ENCODE results near the gene HOXA11. TPM values are rescaled to one million over a fixed set of nuclear protein-coding genes. Genes with fewer than 3 reads are reported as not detected.

HOXA11 gene
- total RNA-seq, 2 experiments from 2014 or later, result not detected

DNA sequence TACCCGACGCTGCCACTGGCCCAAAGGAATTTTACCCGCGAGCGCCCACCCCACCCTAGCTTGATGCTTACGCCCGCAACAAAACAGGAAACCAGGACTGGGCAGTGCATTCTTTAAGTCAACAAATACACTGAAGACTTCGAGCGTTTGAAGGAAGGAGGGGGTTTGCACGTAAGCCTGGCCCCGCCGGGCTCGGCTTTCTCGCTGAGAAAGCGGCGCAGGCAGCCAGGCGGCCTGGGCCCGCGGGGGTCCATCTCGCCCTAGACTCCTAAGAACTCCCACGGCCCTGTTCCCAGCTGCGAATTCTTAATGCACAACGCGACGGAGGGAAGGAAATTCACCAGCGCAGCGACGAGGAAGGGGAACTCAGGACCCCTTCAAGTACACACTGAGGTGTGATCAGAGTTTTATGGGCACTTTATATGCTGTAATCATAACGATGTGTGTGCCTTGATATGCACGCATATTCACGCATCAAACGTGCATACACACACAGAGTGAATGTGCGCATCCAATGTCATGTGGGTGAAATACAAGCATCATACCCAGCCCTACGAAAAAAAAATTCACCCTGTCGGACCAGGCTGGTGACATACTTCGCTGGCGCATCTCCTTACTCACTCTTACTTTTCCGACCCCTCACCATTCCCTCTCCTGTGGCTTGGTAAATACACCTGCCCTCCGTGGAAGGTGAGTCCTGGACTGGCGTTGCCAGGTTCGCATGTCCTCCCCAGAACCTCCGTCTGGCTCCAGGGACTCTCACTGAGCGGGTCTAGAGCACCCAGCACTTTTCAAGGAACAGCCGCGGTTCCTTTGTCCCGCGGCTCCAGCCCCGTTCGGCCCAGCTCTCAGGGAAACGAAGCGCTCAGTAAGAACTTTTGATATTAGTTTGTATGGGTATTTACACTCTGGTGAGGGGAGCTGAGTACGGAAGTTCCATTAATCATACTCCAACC, 20.6 kb upstream of the HOXA11 start:
- Histone ChIP-seq H3K4me3 (ENCODE audit: low read depth, low read length, poor library complexity, severe bottlenecking) (no peak overlapping the region), H3K4me1 (ENCODE audit: insufficient read depth, low read length, poor library complexity, severe bottlenecking) (peaks cover 14% of the 10 kb centered on the region), H4K20me1 (ENCODE audit: insufficient read depth, low read length) (no peaks in the 10 kb centered on the region), H3K36me3 (ENCODE audit: insufficient read depth, low read length) (no peaks in the 10 kb centered on the region), H3K4me2 (ENCODE audit: low read length) (no peak overlapping the region), H3K9me2 (ENCODE audit: insufficient read depth, low read length) (no peaks in the 10 kb centered on the region), H2AFZ (ENCODE audit: low read length) (no peak overlapping the region), H3K27ac (ENCODE audit: low read depth, low read length, poor library complexity, severe bottlenecking) (no peak overlapping the region), H3K79me2 (ENCODE audit: insufficient read depth, low read depth, low read length) (no peaks in the 10 kb centered on the region), H3K9me3 (ENCODE audit: low read length) (no peaks in the 10 kb centered on the region)
- BruUV-seq (replicated peaks), result no TSS peak
- POLR2A ChIA-PET, result no interaction called here
- TF ChIP-seq, protein P1, sequence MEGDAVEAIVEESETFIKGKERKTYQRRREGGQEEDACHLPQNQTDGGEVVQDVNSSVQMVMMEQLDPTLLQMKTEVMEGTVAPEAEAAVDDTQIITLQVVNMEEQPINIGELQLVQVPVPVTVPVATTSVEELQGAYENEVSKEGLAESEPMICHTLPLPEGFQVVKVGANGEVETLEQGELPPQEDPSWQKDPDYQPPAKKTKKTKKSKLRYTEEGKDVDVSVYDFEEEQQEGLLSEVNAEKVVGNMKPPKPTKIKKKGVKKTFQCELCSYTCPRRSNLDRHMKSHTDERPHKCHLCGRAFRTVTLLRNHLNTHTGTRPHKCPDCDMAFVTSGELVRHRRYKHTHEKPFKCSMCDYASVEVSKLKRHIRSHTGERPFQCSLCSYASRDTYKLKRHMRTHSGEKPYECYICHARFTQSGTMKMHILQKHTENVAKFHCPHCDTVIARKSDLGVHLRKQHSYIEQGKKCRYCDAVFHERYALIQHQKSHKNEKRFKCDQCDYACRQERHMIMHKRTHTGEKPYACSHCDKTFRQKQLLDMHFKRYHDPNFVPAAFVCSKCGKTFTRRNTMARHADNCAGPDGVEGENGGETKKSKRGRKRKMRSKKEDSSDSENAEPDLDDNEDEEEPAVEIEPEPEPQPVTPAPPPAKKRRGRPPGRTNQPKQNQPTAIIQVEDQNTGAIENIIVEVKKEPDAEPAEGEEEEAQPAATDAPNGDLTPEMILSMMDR (conservative IDR thresholded peaks at IDR 0.05; ENCODE audit: low read length), result no peak
- TF ChIP-seq EZH2phosphoT487 (IDR thresholded peaks at IDR 0.05; ENCODE audit: borderline replicate concordance, low read depth, low read length), result no peak
- intact Hi-C loops (cut with micrococcal nuclease; ENCODE audit: unreplicated experiment), result no loop called here
- no peak for DNase-seq (ENCODE audit: low spot score)
- CTCF ChIA-PET (ENCODE audit: unreplicated experiment), result no interaction called here

- Histone ChIP-seq H4K20me1 (ENCODE audit: insufficient read depth, low read length) (no peaks in the 10 kb centered on the region), H3K4me1 (ENCODE audit: insufficient read depth, low read length, poor library complexity, severe bottlenecking) (peaks cover 17% of the 10 kb centered on the region), H3K27ac (ENCODE audit: low read depth, low read length, poor library complexity, severe bottlenecking) (no peak overlapping the region), H3K36me3 (ENCODE audit: insufficient read depth, low read length) (no peaks in the 10 kb centered on the region), H3K4me3 (ENCODE audit: low read depth, low read length, poor library complexity, severe bottlenecking) (no peak overlapping the region), H3K9me3 (ENCODE audit: low read length) (no peaks in the 10 kb centered on the region), H3K4me2 (ENCODE audit: low read length) (no peak overlapping the region), H3K9me2 (ENCODE audit: insufficient read depth, low read length) (no peaks in the 10 kb centered on the region), H2AFZ (ENCODE audit: low read length) (no peak overlapping the region), H3K79me2 (ENCODE audit: insufficient read depth, low read depth, low read length) (no peaks in the 10 kb centered on the region)
- BruUV-seq (replicated peaks), result no TSS peak
- TF ChIP-seq, protein P1 (conservative IDR thresholded peaks at IDR 0.05; ENCODE audit: low read length), result no peak
- TF ChIP-seq EZH2phosphoT487 (IDR thresholded peaks at IDR 0.05; ENCODE audit: borderline replicate concordance, low read depth, low read length), result no peak
- intact Hi-C loops (cut with micrococcal nuclease; ENCODE audit: unreplicated experiment), result no loop called here
- no peak for DNase-seq (ENCODE audit: low spot score)
- POLR2A ChIA-PET, result no interaction called here
- CTCF ChIA-PET (ENCODE audit: unreplicated experiment), result no interaction called here
These were observed 19.9 kb upstream of the HOXA11 start for GRCh38 chr7:27204851-27205322.

Measured in OCI-LY7 (cell line).